GM18873 (cell line): Measurements from ENCODE around the gene CEP112.
"Not testable (repeated sequence)": the region's sequence is repeated elsewhere in the genome, so short reads cannot be mapped to it uniquely, and the experiment has no call there.

Experiments used
- ATAC-seq: cut with Tn5 transposase; IDR thresholded peaks from one replicate; pipeline ENCODE4 v1.9.1; 2021; ENCODE audit warnings: mild to moderate bottlenecking, moderate library complexity, moderate number of reproducible peaks; ENCODE audit not compliant: unreplicated experiment, low FRiP score

Gene CEP112

DNA sequence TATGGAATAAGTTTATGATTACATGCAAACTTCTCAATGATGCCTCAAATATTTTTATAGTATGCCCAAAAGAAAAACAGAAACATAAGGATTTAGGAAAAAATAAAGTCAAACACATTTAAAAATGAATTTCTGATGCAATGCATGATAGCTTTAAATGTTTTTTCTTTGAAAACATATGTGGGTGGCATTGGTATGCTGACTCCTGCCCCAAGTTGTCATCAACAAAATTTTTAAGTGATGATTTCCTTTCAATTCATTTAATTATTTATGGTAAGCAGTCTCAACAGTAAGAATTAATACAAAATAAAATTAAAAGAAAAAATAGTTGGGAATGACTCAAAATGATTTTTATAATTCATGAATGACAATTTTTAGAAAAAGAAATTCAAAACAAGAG is 104.9 kb downstream of the CEP112 start:
- no peak for ATAC-seq

DNA sequence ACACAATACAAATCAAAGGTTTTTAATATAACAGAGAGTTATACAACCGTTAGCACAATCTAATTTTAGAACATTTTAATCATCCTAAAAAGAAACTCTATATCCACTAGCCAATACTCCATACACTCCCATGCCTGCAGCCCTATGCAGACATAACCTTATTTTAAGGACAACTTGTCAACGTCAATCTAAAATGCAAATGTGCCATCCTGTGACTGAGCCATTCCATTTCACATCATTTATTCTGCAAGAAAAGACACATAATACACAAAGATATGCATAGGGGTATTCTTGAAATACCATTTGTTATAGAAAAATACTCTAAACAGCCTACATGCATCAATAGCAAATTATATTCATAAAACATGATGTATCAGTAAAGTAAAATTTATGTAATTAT is 106.7 kb downstream of the CEP112 start:
- ATAC-seq: no peak

DNA sequence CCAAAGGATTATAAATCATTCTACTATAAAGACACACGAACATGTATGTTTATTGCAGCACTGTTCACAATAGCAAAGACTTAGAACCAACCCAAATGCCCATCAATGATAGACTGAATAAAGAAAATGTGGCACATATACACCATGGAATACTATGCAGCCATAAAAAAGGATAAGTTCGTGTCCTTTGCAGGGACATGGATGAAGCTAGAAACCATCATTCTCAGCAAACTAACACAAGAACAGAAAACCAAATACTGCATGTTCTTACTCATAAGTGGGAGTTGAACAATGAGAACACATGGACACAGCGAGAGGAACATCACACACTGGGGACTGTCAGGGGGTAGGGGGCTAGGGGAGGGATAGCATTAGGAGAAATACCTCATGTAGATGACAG is 111.3 kb downstream of the CEP112 start:
- ATAC-seq: not testable (repeated sequence)

DNA sequence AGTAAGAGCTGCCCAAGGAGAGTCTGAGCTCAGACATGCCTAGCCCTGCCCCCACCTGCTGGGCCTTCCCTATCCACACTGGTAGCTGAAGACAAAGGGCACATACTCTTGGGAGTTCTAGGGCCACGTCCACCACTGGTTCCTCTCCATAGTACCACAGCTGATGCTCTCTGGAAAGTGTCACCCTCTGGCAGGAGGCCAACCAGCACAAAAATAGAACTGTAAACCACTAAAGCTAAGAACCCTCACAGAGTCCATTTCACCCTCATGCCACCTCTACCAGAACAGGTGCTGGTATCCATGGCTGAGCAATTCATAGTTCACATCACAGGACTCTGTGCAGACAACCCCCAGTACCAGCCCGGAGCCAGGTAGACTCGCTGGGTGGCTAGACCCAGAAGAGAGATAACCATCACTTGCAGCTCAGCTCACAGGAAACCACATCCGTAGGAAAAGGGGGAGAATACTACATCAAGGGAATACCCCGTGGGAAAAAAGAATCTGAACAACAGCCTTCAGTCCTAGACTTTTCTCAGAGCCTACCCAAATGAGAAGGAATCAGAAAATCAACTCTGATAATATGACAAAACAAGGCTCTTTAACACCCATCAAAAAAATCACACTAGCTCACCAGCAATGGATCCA is 115.3 kb downstream of the CEP112 start:
- ATAC-seq: no peak

DNA sequence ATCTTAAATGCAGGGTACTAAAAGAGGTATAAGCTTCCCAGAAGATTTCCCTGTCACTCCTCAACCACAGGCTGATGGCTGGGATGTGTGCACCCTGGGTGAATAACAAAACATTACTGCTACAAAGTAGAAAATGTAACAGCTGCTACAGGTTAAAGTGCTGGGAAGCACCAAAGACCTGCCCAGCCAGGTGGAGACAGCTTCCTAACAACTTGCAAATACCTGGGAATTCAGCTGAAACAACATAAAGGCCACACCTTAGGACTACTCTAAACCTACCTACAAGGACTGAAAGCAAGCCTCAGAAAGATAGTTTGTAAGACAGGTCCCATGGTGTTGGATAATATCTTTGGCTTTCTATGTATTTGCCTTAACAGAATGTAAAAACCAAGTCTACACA is 118.5 kb downstream of the CEP112 start:
- ATAC-seq: no peak

DNA sequence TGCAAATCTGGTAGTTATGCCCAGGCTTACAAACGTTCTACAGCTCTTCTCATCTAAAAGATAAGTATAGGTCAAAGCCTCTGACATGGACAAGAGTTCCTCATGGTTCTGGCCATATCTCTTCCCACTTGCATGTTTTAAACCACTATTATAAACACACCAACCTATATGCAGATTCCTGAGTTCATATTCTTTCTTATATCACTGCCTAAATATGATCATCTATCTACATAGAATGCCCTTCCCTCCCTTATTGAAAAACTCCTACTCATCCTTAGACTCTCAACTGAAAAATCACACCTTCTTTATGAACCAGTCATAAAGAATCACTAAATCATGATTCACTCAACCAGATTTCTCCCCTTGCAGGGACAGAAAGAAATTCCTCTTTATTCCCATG is 128.2 kb downstream of the CEP112 start:
- no peak for ATAC-seq

DNA sequence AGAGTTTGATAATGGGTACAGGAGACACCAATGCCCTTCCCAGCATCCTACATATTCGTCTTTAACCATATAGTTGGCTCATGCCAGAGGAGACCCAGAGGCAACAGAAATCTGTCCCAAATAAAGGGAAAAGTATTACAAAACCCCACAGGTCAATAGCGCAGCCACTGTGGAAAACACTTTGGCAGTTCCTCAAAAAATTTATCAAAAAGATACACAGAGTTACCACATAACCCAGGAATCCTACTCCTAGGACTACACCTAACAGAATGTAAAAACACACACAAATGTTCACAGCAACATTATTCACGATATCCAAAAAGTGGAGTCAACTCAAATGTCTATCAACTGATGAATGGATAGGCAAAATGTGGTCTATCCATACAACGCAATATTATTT is 135.8 kb downstream of the CEP112 start:
- ATAC-seq: no peak

DNA sequence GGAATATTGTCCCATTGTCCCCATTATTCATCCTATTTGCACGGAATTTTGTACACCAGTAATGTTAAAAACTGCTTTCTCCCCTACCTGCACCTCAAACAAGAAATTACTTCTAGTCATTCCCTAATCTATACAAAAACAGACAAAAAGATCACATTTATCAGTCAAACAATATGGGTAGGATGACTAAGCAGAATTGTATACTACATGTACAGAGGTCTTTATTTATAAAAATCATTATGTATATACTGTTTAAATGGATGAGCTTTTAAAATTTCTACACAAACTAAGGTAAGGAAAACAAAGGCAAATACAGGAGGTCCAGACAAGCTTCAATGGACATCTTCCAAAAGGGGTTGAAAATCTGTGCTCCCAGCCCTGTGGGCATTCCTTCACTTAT is 137.7 kb downstream of the CEP112 start:
- no peak for ATAC-seq

DNA sequence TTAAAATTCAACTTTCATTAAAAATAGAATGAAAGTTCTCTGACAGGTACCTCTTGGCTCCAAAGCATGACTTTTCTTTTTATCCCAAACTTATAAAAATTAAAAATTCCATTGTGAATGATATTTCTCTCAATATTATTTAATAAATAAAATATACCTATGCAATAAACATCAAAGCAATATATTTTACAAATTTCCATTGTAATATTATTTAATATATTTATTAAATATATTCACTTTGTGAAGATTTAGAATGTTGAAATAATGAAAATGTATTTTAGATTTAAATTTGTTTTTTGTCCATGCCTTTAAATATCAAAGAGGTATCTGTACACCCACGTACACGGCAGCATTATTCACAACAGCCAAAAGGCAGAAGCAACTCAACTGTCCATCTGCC is 147.8 kb downstream of the CEP112 start:
- no peak for ATAC-seq

DNA sequence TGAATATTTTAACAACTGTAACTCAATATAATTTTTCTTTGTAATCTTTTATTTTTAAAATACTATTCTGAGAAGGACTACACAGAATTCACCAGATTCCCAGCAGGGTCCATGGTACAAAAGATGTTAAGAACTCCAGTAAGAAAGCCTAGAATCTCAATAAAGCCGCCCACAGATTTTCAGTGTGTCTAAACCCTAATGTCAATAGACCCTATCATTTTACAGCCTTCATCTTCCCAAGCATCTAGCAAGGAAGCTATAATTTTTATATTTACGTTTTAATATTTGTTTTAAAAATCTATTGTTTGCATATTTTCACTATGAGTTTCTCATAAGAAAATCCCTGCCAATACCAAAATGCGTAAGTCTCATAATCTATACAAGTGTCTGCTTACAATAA is 148.5 kb downstream of the CEP112 start:
- ATAC-seq: no peak

DNA sequence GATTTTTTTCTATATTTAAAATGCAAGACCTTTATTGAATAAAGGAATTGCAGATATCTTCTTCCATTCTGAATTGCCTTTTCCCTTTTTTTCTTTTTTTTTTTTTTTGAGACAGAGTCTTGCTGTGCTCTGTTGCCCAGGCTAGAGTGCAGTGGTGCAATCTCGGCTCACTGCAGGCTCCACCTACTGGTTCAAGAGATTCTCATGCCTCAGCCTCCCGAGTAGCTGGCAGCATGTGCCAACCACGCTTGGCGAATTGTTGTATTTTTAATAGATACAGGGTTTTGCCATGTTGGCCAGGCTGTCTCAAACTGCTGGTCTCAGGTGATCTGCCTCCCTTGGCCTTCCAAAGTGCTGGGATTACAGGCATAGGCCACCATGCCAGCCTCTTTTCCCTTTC is 151.5 kb downstream of the CEP112 start:
- no peak for ATAC-seq

DNA sequence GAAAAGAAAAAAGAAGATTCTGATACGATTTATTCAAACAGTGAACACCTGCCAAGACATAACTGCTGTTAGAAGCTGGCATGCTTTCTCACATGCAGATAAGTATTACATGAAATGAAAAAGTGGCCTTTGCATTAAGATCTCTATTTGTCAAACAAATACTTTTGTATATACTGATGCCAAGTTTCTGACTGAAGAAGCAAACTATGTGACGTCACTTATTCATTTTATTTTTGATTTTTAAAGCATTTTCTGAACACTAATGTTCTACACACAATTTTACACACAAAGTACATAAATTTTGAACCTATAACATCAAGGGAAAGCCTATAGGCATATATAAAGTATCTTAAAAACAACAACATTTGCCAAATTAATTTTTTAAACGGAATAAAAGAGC is 153.8 kb downstream of the CEP112 start:
- no peak for ATAC-seq

DNA sequence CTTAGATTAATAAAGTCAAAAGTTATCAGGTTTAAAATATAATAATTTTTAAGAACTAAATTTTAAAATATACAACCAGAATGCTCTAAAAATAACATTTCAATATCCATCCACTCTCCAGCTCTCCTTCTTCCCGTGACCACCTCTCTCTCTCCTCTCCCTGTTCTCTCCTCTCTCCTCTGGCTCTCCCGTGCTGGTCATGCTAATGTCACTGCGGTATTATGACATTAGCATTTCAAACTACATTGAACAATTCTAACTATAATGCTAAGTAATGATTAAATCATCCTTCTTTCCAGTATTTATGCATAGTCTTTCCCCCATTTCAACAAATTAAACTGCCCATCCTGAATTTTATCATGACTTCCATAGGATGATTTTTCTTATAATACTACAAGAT is 154.7 kb downstream of the CEP112 start:
- no peak for ATAC-seq

DNA sequence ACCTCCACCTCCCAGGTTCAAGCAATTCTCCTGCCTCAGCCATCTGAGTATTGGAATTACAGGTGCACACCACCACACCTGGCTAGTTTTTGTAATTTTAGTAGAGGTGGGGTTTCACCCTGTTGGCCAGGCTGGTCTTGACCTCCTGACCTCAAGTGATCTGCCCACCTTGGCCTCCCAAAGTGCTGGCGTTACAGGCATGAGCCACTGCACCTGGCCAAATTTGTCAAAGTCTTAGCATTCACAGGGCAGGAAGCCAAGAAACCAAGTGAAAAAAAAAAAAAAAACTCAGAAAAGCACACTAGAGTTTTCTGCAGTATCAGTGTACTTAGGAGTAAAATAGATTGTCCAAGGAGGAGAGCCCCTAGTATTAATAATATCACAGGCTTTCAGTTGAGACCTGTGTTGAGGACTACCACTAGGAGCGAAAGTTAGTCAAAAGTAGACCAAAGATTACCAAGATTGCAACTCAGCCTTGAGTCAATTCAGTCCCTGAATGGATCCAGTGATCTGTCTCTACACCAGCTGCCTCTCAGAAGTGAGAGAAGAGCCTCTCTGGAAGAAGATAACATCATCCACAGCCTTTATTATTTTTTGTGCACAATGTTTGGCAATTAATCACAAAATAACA is 159.7 kb downstream of the CEP112 start:
- ATAC-seq: no peak

DNA sequence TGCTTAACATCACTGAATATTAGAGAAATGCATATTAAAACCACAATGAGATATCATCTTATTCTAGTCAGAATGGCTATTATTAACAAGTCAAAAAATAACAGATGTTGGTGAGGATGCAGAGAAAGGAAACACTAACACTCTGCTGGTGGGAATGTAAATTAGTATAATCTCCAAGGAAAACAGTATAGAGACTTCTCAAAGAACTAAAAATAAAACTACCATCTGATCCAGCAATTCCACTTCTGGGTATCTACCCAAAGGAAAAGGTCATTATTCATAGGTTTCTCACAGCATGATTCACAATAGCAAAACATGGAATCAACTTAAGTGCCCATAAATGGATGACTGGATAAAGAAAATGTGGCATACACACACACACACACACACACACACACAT is 166.4 kb downstream of the CEP112 start:
- ATAC-seq: no peak

DNA sequence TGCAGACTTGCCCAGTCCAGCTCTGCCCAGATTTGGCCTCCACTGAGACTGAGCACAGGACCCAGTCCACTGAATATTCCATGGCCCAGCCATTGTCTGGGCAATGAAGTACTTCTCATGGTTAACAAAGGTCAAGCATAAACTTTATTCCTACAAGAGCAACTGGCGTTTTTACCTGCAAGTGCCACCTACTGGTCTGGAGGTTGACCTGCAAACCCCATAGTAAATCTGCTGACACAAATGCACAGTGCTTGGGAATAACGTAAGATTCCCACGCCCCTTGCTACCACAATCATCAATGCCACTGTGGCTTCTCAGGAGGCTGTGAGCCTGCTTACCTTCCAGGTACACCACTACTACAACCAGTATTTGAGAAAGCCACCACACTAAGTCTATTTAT is 170.2 kb downstream of the CEP112 start:
- no peak for ATAC-seq

DNA sequence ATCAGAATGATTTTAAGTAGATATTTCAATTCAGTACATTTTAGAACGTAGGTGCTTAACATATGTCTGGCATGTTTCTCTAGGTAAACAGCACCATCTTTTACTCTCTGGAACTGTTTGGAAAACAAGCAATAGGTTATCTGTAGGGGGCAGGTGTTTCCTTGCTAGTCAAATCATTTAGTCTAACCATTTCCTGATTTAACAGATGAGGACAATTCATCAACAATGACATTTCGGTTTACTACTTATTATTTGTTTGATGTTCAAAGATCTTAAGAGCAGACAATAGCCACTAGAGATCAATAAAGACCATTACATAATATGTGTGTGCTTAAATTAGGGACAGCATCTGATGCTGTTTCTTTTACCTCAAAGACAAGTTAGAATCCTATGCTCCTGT is 173.1 kb downstream of the CEP112 start:
- ATAC-seq: no peak

DNA sequence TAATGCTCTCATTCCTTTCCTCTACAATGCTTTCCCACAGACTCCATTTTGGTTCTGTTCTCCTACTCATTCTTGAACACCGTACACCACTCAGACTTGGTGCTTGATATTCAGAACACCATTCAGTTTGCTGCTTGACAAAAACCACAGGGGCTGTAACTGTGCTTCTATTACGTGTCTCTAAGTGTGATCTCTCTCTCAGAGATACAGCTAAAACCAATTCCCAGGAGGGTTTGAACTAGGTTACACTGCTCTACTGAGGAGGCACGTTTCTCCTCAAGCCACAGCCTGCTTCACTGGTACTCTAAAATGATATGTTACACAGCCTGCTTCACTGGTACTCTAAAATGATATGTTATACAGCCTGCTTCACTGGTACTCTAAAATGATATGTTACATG is 175.7 kb downstream of the CEP112 start:
- ATAC-seq: no peak

DNA sequence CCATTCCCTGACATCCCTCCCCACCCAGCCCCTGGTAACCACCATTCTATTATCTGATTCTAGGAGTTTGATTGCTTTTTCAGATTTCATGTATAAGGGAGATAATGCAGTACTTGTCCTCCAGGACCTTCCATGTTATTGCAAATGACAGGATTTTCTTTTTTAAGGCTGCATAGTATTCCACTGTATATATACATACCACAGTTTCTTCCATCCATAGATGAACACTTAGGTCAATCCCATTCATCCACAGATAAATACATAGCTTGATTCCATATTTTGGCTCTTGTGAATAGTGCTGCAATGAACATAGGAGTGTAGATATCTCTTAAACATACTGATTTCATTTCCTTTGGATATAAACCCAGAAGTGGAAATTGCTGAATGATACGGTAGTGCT is 183.3 kb downstream of the CEP112 start:
- ATAC-seq: no peak

DNA sequence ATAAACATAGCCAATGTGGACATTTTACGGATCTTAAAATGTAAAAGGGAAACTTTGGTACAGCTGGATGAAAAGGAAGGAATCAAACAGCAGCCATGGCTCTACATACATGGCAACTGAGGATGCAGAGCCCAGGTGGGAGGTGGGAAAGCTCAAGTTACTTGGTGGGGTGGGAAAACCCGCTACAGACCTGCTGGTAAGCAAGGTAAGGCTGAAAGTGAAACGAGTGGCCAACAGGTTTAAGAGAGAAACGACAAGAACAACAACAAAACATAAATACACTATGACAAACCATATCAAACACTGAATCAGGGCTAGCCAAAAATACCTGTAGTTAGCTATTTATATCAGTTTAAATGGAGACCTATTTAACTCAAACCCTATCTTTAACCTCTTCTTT is 185.3 kb downstream of the CEP112 start:
- no peak for ATAC-seq

DNA sequence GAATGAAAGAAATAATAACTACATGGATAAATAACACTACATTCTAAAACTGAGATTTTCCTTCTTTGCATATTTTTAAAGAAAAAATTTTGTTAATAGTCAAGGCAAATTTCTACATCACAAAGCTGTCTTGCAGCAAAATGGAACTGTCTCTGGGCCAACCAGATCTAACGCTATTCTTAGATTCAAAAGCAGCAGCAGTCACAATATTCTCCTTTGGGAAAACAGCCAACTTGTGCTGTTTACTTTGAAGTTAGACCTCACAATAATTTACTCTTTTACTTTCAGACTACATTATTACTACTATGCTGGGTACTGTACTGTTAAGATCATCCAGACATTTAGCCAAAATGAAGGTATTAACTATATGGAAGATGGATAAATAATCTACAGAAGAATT is 189.1 kb downstream of the CEP112 start:
- no peak for ATAC-seq

DNA sequence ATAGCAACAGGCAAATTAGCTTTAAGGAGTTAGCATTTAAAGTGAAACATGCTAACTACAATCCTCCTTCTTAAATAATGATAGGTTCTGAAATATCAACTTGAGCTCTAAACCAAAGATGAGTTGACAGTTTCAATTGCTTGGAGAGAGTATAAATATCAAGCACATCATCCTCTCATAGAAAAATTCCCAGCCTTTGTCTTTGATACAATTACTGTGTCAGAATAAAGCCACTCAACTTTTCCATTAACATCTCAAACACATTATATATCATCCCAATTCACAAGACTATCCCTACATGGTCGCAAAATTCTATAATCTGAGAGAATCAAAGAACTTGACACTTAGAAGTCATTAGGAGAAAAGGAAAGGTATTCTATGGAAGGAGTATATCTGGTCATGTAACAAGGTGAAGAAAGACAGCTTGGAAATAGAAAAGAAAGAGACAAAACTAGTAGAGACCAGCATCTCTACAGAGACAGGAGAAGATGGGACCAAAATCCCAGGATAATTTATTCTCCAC is 189.8 kb downstream of the CEP112 start:
- no peak for ATAC-seq
